ENCODE measurements around the gene ANXA3.

Gene ANXA3

GRCh38 chr4:78644744-78645330 is 93.3 kb downstream of the ANXA3 start:
- DNase-seq, result peak; percentile 85 to 91
- TF ChIP-seq GATA1 (IDR thresholded peaks at IDR 0.05; ENCODE audit: low read depth, low read length), result no peak
- TF ChIP-seq POLR2A (IDR thresholded peaks at IDR 0.05; ENCODE audit: low read length), result no peak

DNA sequence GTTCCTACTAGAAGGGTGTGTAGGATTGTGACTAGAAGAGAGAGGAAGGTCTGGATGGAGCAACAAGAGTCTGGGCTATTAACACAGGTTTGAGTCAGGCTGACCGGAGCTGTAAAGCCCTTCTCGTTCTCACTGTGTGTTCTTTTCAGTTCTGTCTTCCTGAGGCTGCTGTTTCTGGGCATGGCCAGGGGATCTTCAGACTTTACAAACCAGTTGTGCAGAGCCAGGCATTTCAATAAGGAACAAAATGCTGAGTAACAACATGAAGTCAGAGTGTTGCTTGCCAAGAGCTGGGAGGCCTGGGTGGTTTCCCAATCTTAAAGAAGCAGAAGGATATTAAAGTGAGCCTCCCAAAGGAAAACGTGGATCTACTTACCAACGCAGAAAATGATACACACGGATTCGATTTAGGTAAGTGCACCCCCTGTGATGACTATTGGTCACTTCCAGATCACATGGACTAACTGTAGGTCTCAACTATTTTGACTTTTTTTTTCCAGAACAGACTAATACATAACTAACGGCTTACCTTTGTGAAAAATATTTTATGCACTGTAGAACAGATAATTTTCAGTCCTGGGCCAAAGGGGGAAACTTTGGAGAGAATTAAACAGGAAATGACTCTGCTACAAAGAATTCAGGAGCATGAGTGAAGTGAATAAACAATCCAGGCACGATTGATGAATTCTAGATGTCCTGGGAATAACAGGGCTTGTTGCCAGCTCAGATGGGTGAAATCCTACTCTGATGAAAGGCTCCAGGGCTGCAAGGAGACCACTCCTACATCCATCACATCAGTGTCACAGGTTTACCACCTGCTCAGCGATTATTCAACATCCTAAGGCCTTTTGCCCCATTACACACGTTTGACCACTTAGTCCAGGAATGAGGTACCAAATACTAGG is 94.5 kb downstream of the ANXA3 start:
- peak; percentile 80 to 90 for DNase-seq
- TF ChIP-seq GATA1 (IDR thresholded peaks at IDR 0.05; ENCODE audit: low read depth, low read length) (no peak), POLR2A (IDR thresholded peaks at IDR 0.05; ENCODE audit: low read length) (peak; percentile 29)

DNA sequence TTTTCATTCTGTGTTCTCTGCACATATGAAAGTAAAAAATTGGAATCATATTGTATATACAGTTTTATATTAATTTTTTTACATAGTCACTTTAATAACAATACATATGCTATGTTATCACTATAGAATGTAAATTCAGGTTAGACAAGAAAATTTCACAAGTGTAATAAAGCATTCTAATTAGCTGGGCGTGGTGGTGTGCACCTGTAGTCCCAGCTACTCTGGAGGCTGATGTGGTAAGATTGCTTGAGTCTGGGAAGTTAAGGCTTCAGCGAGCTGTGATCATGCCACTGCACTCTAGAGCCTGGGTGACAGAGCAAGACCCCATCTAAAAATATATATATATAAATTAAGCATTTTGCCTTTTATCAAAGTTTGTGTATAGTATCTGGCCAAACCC is 95.7 kb downstream of the ANXA3 start:
- TF ChIP-seq POLR2A (IDR thresholded peaks at IDR 0.05; ENCODE audit: low read length) (no peak), GATA1 (IDR thresholded peaks at IDR 0.05; ENCODE audit: low read depth, low read length) (no peak)
- DNase-seq, result peak in 1 of 2 experiments; percentile 50

- TF ChIP-seq POLR2A (IDR thresholded peaks at IDR 0.05; ENCODE audit: low read length), result no peak
- no peak for TF ChIP-seq GATA1 (IDR thresholded peaks at IDR 0.05; ENCODE audit: low read depth, low read length)
- DNase-seq, result peak in 1 of 2 experiments; percentile 48
These were observed 97.2 kb downstream of the ANXA3 start for GRCh38 chr4:78648640-78649363.

DNA sequence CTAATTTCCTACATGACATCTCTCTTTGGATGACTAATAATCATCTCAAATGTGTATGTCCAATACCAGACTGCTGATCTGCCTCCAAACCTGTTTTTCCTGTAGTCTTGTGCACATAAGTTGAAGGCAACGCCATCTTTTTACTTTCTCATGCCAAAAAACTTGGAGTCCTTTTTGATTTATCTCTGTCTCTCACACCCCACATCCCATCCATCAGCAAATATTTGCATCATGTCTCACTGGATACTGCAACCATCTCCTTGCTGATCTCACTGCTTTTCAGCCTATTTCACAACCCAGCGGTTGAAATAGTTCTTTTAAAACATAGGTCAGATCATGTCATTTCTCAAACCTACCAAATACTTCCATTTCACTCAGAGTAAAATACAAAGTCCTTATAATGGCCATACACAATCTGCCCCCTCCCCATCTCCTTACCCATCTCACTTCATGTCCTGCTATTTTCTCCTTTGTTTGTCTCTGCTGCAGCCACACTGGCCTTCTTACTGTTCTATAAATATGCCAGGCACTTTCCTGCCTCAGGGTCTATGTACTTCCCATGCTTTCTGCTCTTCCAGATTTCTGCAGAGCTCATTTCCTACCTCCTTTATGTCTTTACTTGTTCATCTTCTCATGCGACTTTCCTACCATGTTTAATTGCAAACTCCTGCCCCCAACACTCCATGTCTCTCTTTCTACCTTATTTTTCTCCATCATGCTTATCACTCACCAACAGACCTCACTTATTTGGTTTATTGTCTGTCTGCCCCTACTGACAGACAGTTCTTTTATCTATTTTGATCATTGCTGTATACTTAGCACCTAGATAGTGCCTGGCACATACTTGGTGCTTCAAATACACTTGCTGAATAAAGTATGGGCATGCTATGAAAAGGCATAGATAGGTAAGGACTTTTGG is 98.8 kb downstream of the ANXA3 start:
- no peak for TF ChIP-seq POLR2A (IDR thresholded peaks at IDR 0.05; ENCODE audit: low read length)
- no peak for TF ChIP-seq GATA1 (IDR thresholded peaks at IDR 0.05; ENCODE audit: low read depth, low read length)
- DNase-seq, result peak; percentile 85 to 86

DNA sequence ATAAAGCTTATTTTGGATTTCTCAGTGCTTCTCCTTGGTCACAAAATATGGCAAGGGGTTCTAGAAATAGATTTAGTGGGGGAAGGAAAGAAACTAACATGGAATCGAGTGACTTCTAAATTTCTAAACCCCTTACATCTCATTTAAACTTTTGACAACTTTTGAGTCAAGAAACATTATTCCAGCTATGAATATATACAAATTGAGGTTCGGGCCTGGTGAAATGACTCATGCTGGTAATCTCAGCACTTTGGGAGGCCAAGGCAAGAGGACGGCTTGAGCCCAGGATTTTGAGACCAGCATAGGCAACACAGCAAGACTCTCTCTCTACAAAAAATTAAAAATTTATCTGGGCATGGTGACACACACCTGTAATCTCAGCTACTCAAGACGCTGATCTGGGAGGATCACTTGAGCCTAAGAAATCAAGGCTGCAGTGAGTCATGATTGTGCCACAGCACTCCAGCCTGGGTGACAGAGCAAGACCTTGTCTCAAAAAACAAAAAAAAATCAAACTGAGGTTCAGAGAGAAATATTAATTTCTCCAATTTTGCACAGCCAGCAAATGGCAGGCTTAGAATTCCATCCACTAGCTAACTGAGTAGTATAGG is 99.8 kb downstream of the ANXA3 start:
- DNase-seq, result peak; percentile 61 to 82
- TF ChIP-seq POLR2A (IDR thresholded peaks at IDR 0.05; ENCODE audit: low read length) (no peak), GATA1 (IDR thresholded peaks at IDR 0.05; ENCODE audit: low read depth, low read length) (no peak)

- DNase-seq, result no peak
- TF ChIP-seq GATA1 (IDR thresholded peaks at IDR 0.05; ENCODE audit: low read depth, low read length) (no peak), POLR2A (IDR thresholded peaks at IDR 0.05; ENCODE audit: low read length) (no peak)
These were observed 100.8 kb downstream of the ANXA3 start for GRCh38 chr4:78652282-78652876.

DNA sequence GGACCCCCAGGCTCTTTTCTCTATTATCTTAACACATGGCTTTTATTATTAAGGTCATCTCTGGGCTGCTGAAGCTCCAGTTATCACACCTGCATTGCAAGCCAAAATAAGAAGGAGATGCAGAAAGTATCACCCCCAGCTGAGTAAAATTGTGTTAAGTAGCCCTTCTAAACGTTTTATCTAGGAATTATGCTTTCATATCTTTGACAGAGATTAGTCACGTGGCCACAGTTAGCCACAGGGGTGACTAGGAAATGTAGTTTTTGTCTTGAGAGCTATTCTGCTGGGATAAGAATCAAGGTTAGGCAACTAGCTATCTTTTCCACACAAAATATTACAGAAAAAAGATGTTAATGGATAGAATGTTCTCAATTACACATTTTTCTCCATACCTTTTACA is 102.1 kb downstream of the ANXA3 start:
- peak; percentile 76 to 77 for DNase-seq
- TF ChIP-seq POLR2A (IDR thresholded peaks at IDR 0.05; ENCODE audit: low read length) (no peak), GATA1 (IDR thresholded peaks at IDR 0.05; ENCODE audit: low read depth, low read length) (no peak)

GRCh38 chr4:78654807-78655206 is 103.2 kb downstream of the ANXA3 start:
- TF ChIP-seq POLR2A (IDR thresholded peaks at IDR 0.05; ENCODE audit: low read length) (no peak), GATA1 (IDR thresholded peaks at IDR 0.05; ENCODE audit: low read depth, low read length) (no peak)
- no peak for DNase-seq

DNA sequence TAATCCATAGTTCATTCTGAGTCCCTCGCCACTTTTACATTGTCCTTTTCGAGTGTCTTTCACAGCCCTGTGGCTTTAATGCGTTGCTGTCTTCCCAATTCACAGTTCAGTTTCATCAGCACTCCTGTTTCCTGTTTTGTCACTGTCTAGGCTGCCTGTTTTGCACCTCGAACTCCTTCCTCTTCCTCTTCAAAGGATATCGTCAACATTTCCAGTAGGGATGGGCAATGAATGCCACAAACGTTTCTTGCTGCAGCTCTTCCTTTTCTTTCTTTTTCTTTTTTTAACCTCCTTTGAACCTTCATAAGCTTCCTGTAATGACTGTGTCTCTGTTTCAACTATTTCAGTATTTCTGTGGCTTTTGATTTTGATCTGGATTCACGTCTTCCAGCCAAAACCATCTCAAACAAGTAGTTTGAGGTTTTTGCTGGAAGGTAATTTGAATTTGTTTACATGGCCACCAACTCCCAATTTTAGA is 105.4 kb downstream of the ANXA3 start:
- peak in 1 of 2 experiments; percentile 42 for DNase-seq

DNA sequence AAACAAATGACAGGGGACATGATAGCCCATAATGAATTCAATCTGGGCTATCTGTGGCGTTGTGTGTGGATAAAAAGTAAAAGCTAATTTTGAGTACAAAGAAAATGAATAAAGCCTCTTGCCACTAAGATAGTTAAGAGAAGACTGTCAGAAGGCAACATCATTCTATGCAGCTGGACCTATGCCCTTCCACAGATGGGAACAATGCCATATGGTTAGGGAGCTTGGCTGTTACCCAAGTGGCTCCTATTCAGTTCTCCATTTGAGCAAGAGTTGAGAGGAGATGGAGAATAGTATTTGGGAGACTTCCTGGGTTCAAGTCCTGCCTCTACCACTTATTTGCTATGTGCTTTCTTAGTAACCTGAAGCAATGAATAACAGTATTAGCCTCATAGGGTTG is 107.7 kb downstream of the ANXA3 start:
- no peak for TF ChIP-seq POLR2A (IDR thresholded peaks at IDR 0.05; ENCODE audit: low read length)
- TF ChIP-seq GATA1 (IDR thresholded peaks at IDR 0.05; ENCODE audit: low read depth, low read length), result no peak
- DNase-seq, result peak; percentile 36 to 52

More for the DNA sequence above, 105.4 kb downstream of the ANXA3 start:
- TF ChIP-seq GATA1 (IDR thresholded peaks at IDR 0.05; ENCODE audit: low read depth, low read length) (no peak), POLR2A (IDR thresholded peaks at IDR 0.05; ENCODE audit: low read length) (no peak)

DNA sequence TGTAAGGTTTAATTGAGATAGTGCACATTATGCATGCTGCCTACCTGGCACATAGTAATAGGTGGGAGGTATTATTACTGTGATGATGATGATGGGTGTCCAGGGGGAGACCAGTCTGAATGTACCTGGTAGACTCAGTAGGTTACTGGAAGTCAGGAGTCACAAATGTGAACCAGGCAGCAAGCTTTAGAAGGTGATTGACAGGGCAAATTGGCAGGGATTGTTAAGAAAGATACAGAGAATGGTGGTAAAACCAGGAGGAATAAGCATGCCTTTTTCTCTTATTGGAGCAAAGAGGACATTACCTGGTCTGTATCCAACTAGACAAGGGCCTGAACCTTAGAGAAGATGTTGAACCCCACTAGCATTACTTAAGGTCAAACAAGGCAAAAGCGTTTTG is 108.1 kb downstream of the ANXA3 start:
- TF ChIP-seq POLR2A (IDR thresholded peaks at IDR 0.05; ENCODE audit: low read length), result no peak
- no peak for TF ChIP-seq GATA1 (IDR thresholded peaks at IDR 0.05; ENCODE audit: low read depth, low read length)
- DNase-seq, result no peak

Data from erythroblast (primary cell).